HCT116 (cell line): Measurements from ENCODE around the gene TBC1D2B. TPM values are rescaled to one million over a fixed set of nuclear protein-coding genes. Genes with fewer than 3 reads are reported as not detected.

Experiments used
- ATAC-seq: fragments of 200-7000 bp; cut with Tn5 transposase; 2 replicates; pipeline ENCODE4 v1.9.1; 2020; ENCODE audit warnings: mild to moderate bottlenecking, moderate library complexity
- BruUV-seq: library from RNA; stranded (reverse); fragments of 400-500 nt; replicated peaks from 2 replicates; lab custom pipeline; 2021; lab: Mats Ljungman, UMichigan
- CTCF ChIA-PET: fragments of 300-600 bp; sonication (Branson Sonifier 250); formaldehyde crosslinking; loops from one replicate; lab custom pipeline; 2021; ENCODE audit warnings: antibody characterized with exemption; lab: Charles Lee
- POLR2A ChIA-PET: fragments of 300-600, 350-600 bp; sonication (Branson Sonifier 250); formaldehyde crosslinking; loops from one replicate; lab custom pipeline; 2021; ENCODE audit warnings: antibody characterized with exemption; lab: Charles Lee
- RAD21 ChIA-PET, 2 experiments: fragments of 300-600 bp; sonication (Branson Sonifier 250); formaldehyde crosslinking; loops; one replicate each; lab custom pipeline; 2023; ENCODE audit warnings: low total read pairs in 2 of 2; ENCODE audit not compliant: uncharacterized antibody in 2 of 2, unreplicated experiment in 2 of 2, low non-redundant PET in 1 of 2; lab: Charles Lee
- DNase-seq: peaks from one replicate; pipeline ENCODE4 v3.0.0-alpha.2; 2010; ENCODE audit warnings: low read depth, low spot score
- H2AFZ ChIP-seq: fragments of 200-600 bp; shearing (Covaris generic), sonication (generic); 2 replicates; pipeline ENCODE4 v1.6.1; 2017; ENCODE audit warnings: low read depth, mixed run types, mixed read lengths, antibody characterized with exemption, low read length; ENCODE audit not compliant: poor library complexity, severe bottlenecking
- H3K27ac ChIP-seq: 2 replicates; pipeline ENCODE4 v1.5.1; 2012; ENCODE audit warnings: low read depth, low read length
- H3K27me3 ChIP-seq: fragments of 200-600 bp; sonication (generic); 2 replicates; pipeline ENCODE4 v1.6.1; 2016; ENCODE audit warnings: mixed run types, low read length, mixed read lengths; ENCODE audit not compliant: insufficient read depth
- H3K36me3 ChIP-seq, 2 experiments: fragments of 200-500 bp in 1 of 2; fragments of 200-600 bp in 1 of 2; sonication (Bioruptor generic) in 1 of 2; sonication (generic) in 1 of 2; 2 replicates each; pipeline versions ENCODE4 v1.5.1 to v1.6.1; 2014 to 2016; ENCODE audit warnings: low read length in 2 of 2, inconsistent platforms in 1 of 2, mixed read lengths in 1 of 2, mixed run types in 1 of 2; ENCODE audit not compliant: insufficient read depth in 2 of 2, control insufficient read depth in 1 of 2
- H3K4me1 ChIP-seq, 2 experiments: fragments of 200-600 bp in 1 of 2; sonication (generic) in 1 of 2; 2 replicates each; pipeline versions ENCODE4 v1.5.1 to v1.6.1; 2012 to 2017; ENCODE audit warnings: low read length in 2 of 2, inconsistent platforms in 1 of 2, mild to moderate bottlenecking in 1 of 2, mixed read lengths in 1 of 2, mixed run types in 1 of 2, moderate library complexity in 1 of 2; ENCODE audit not compliant: insufficient read depth in 2 of 2, control insufficient read depth in 1 of 2
- H3K4me2 ChIP-seq: fragments of 200-600 bp; sonication (generic); 2 replicates; pipeline ENCODE4 v1.6.1; 2017; ENCODE audit warnings: mixed run types, low read length, mixed read lengths
- H3K4me3 ChIP-seq, 2 experiments: fragments of 200-600 bp in 1 of 2; sonication (generic) in 1 of 2; replicated peaks in 1 of 2; 2 replicates each; pipeline ENCODE4 v1.5.1; 2011 to 2016; ENCODE audit warnings: low read length in 2 of 2, control low read depth in 1 of 2, low read depth in 1 of 2, mild to moderate bottlenecking in 1 of 2, mixed read lengths in 1 of 2, mixed run types in 1 of 2
- H3K79me2 ChIP-seq: fragments of 200-600 bp; sonication (generic); 2 replicates; pipeline ENCODE4 v1.6.1; 2017; ENCODE audit warnings: mild to moderate bottlenecking, mixed run types, low read length, moderate library complexity, mixed read lengths; ENCODE audit not compliant: insufficient read depth
- H3K9ac ChIP-seq: fragments of 200-600 bp; sonication (generic); 2 replicates; pipeline ENCODE4 v1.6.1; 2016; ENCODE audit warnings: low read length, mixed read lengths
- H3K9me2 ChIP-seq: fragments of 200-600 bp; sonication (generic), shearing (Covaris generic); 2 replicates; pipeline ENCODE4 v1.6.1; 2017; ENCODE audit warnings: mixed run types, mild to moderate bottlenecking, moderate library complexity; ENCODE audit not compliant: insufficient read depth
- H3K9me3 ChIP-seq, 2 experiments: fragments of 200-500 bp in 1 of 2; fragments of 200-600 bp in 1 of 2; sonication (Bioruptor generic) in 1 of 2; sonication (generic) in 1 of 2; 2 replicates each; pipeline ENCODE4 v1.6.1; 2014 to 2017; ENCODE audit warnings: low read length in 2 of 2, mixed read lengths in 2 of 2, inconsistent platforms in 1 of 2, low read depth in 1 of 2, mild to moderate bottlenecking in 1 of 2, mixed run types in 1 of 2, moderate library complexity in 1 of 2; ENCODE audit not compliant: control insufficient read depth in 1 of 2, insufficient read depth in 1 of 2
- H4K20me1 ChIP-seq: fragments of 200-600 bp; sonication (generic), shearing (Covaris generic); 2 replicates; pipeline ENCODE4 v1.6.1; 2017; ENCODE audit warnings: mixed run types, mild to moderate bottlenecking, moderate library complexity; ENCODE audit not compliant: insufficient read depth
- ATF3 ChIP-seq: IDR thresholded peaks from 2 replicates; pipeline ENCODE4 v1.6.1; 2012
- CBX3 ChIP-seq: IDR thresholded peaks from 2 replicates; pipeline ENCODE4 v1.6.1; 2012; ENCODE audit warnings: low read depth
- CEBPB ChIP-seq: IDR thresholded peaks from 2 replicates; pipeline ENCODE4 v1.6.1; 2012; ENCODE audit warnings: low read depth
- EZH2 ChIP-seq: fragments of 200-600 bp; sonication (generic); IDR thresholded peaks from 2 replicates; pipeline ENCODE4 v1.6.1; 2017; ENCODE audit warnings: antibody characterized with exemption, mixed run types
- EZH2phosphoT487 ChIP-seq: fragments of 200-600 bp; IDR thresholded peaks from 2 replicates; pipeline ENCODE4 v1.6.1; 2018; ENCODE audit warnings: antibody characterized with exemption, borderline replicate concordance
- FOSL1 ChIP-seq: IDR thresholded peaks from 2 replicates; pipeline ENCODE4 v1.6.1; 2012; ENCODE audit warnings: low read depth
- JUND ChIP-seq: IDR thresholded peaks from 2 replicates; pipeline ENCODE4 v1.6.1; 2012
- POLR2A ChIP-seq: IDR thresholded peaks from 2 replicates; pipeline ENCODE4 v1.7.0; 2011; ENCODE audit warnings: borderline replicate concordance; ENCODE audit not compliant: insufficient read depth, insufficient read length; ENCODE audit errors: extremely low read depth
- POLR2AphosphoS5 ChIP-seq: IDR thresholded peaks from 2 replicates; pipeline ENCODE4 v1.6.1; 2011; ENCODE audit warnings: mild to moderate bottlenecking, low read depth, low read length, moderate library complexity
- SIN3A ChIP-seq: IDR thresholded peaks from 2 replicates; pipeline ENCODE4 v1.6.1; 2012; ENCODE audit warnings: low read depth
- SP1 ChIP-seq: IDR thresholded peaks from 2 replicates; pipeline ENCODE4 v1.6.1; 2012; ENCODE audit warnings: low read depth
- TCF7L2 ChIP-seq: IDR thresholded peaks from 2 replicates; pipeline ENCODE4 v1.7.0; 2011; ENCODE audit warnings: borderline replicate concordance, inconsistent platforms; ENCODE audit not compliant: insufficient read depth, insufficient read length; ENCODE audit errors: extremely low read depth
- YY1 ChIP-seq: IDR thresholded peaks from 2 replicates; pipeline ENCODE4 v1.6.1; 2011; ENCODE audit warnings: low read length, low read depth, moderate library complexity, mild to moderate bottlenecking; ENCODE audit not compliant: insufficient replicate concordance; ENCODE audit errors: extremely low read depth
- ZBTB33 ChIP-seq: IDR thresholded peaks from 2 replicates; pipeline ENCODE4 v1.6.1; 2011; ENCODE audit warnings: mild to moderate bottlenecking, low read length, moderate library complexity; ENCODE audit not compliant: insufficient replicate concordance; ENCODE audit errors: extremely low read depth
- ZFX ChIP-seq: fragments of 450-650 bp; IDR thresholded peaks from 2 replicates; pipeline ENCODE4 v1.6.1; 2017
- ZNF274 ChIP-seq: fragments of 200-500 bp; sonication (Bioruptor generic); IDR thresholded peaks from 2 replicates; pipeline ENCODE4 v1.6.1; 2014; ENCODE audit warnings: mild to moderate bottlenecking, low read depth, low read length, inconsistent platforms
- intact Hi-C: fragments of 100-400 bp; cut with micrococcal nuclease; formaldehyde crosslinking; loops from 2 replicates; pipeline ENCODE4 v1.10.0; 2022
- total RNA-seq: library from RNA; stranded (reverse); gene quantifications from one replicate; pipeline ENCODE4 v1.2.1, GENCODE V29; 2021; ENCODE audit not compliant: unreplicated experiment

The TBC1D2B gene
- total RNA-seq, 1 experiment from 2014 or later, result 16.6 TPM

GRCh38 chr15:78037779-78038305 is 39.7 kb downstream of the TBC1D2B start:
- H3K4me2 ChIP-seq, result no peak overlapping the region
- CTCF ChIA-PET, result no interaction called here
- no peak for ATAC-seq
- no peaks in the 10 kb centered on the region for H4K20me1 ChIP-seq
- no peak for DNase-seq
- no peak for TF ChIP-seq SP1
- no peak for TF ChIP-seq JUND
- TF ChIP-seq SIN3A, result no peak
- TF ChIP-seq TCF7L2, result no peak
- no peak for TF ChIP-seq POLR2AphosphoS5
- no peak for TF ChIP-seq YY1
- no peak for TF ChIP-seq ATF3
- no peak for TF ChIP-seq EZH2phosphoT487
- no peak for TF ChIP-seq POLR2A
- TF ChIP-seq, all 23 proteins: peak for 0
- no peaks in the 10 kb centered on the region for H3K9me3 ChIP-seq
- intact Hi-C loops, result no loop called here
- RAD21 ChIA-PET, result no interaction called here
- POLR2A ChIA-PET, result no interaction called here
- no peak overlapping the region for H3K9ac ChIP-seq
- BruUV-seq, result no TSS peak
- H3K79me2 ChIP-seq, result no peaks in the 10 kb centered on the region
- no peak overlapping the region for H2AFZ ChIP-seq
- no peaks in the 10 kb centered on the region for H3K9me2 ChIP-seq
- no peak overlapping the region for H3K4me3 ChIP-seq
- H3K27ac ChIP-seq, result no peak overlapping the region
- H3K36me3 ChIP-seq, result no peaks in the 10 kb centered on the region; a peak in 1 of 4 replicates
- no peaks in the 10 kb centered on the region for H3K4me1 ChIP-seq
- H3K27me3 ChIP-seq, result no peaks in the 10 kb centered on the region

- Histone ChIP-seq H3K79me2 (no peaks in the 10 kb centered on the region), H3K4me1 (no peaks in the 10 kb centered on the region), H3K4me3 (no peak overlapping the region), H3K27ac (no peak overlapping the region), H3K36me3 (no peaks in the 10 kb centered on the region; a peak in 1 of 4 replicates), H4K20me1 (no peaks in the 10 kb centered on the region), H3K9me3 (no peaks in the 10 kb centered on the region), H3K4me2 (no peak overlapping the region), H2AFZ (no peak overlapping the region), H3K9ac (no peak overlapping the region), H3K27me3 (no peaks in the 10 kb centered on the region), H3K9me2 (no peaks in the 10 kb centered on the region)
- TF ChIP-seq ZNF274, result no peak
- no peak for TF ChIP-seq POLR2AphosphoS5
- no peak for TF ChIP-seq CBX3
- TF ChIP-seq EZH2, result no peak
- no peak for TF ChIP-seq FOSL1
- TF ChIP-seq ZFX, result no peak
- no peak for TF ChIP-seq TCF7L2
- no peak for TF ChIP-seq POLR2A
- no peak for TF ChIP-seq SP1
- TF ChIP-seq YY1, result no peak
- TF ChIP-seq ZBTB33, result no peak
- TF ChIP-seq CEBPB, result no peak
- DNase-seq, result no peak
- intact Hi-C loops, result no loop called here
- RAD21 ChIA-PET, result no interaction called here
- ATAC-seq, result no peak
- POLR2A ChIA-PET, result no interaction called here
- no TSS peak for BruUV-seq
- CTCF ChIA-PET, result no interaction called here
Observed at GRCh38 chr15:78037328-78037727, 40.2 kb downstream of the TBC1D2B start.
